NAMALWA (cell line): ENCODE measurements around the gene L2HGDH.
A peak's percentile ranks its signal among the peaks of the same experiment; 100 is the strongest.

Experiments used
- DNase-seq: peaks from one replicate; pipeline ENCODE4 v3.0.0-alpha.2; 2015; ENCODE audit warnings: low spot score

Gene L2HGDH

DNA sequence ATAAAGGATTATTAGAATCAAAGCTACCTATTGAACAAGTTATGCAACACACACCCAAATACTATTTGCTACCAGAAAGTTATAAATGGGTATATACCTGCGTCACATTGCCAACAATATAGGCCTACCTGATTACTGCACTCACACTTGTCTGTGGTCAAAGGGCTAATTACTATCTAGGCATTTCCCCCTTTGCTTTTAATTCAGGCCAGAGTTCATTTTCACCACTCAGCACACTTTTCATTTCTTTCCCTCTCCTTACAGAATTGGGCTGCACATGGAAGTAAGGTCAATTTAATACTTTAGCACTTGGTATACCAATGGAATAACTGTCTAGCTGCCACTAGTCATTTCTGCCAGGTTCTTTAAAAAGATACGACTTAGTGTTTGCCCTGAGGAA, 82.3 kb downstream of the L2HGDH start:
- peak; percentile 6 for DNase-seq

DNA sequence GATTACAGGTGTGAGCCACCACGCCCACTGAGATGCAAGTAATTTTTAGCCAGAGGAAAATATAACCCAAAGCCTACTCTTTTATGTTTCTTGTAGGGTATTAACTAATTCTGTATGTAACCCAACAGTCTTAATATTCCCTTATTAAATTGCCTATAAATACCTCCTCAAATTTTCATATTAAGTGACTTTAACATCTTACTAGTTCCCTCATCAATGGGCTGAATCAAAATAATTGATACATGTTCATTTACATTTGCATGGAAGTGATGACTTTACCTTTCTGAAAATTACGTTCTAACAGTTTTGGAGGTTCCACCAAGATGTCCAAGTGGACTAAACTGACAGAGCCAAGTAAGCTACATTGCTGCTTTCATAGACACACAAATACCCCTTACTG, 83.7 kb downstream of the L2HGDH start:
- DNase-seq: no peak

- DNase-seq: no peak
Observed at GRCh38 chr14:50225974-50226297, 86.1 kb downstream of the L2HGDH start.

DNA sequence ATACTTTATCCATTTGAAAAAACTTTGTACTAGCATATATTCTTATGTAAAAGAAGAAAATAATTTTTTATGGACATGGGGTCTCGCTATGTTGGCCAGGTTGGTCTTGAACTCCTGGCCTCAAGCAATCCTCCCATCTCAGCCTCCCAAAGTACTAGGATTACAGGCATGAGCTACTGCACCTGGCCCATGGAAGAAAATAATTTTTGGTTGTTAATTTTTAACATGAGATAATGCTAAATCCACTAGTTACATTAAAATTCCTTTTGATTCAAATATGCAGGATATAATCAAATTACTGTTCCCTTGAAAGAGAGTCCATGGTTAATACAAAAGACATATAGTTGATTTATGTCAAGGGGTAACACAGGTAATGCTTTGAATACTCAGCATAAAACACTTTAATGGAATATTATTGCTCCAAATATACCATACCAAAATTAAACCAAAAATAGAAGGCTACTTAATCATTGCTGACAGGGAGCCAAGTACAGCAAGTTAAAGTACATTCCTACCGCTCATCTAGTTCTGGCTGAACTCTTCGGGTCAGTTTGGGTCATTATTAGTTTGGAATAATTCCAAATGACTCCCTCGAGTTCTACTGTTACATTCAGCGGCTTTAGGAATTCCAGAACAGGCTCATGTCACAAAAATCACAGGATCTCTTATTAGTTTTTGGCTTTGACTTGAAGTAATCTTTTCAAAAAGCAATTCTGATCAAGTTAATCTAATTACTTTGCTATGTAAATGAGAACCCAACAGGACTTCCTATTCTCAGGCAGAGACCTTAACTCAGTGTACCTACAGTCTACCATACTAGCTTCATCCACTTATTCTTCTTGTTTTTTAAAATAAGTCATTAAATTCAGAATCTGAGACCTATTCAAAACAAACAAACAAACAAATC, 86.7 kb downstream of the L2HGDH start:
- DNase-seq: no peak

- DNase-seq: no peak
Observed at GRCh38 chr14:50222055-50222613, 89.9 kb downstream of the L2HGDH start.

GRCh38 chr14:50218501-50218900, 93.5 kb downstream of the L2HGDH start:
- DNase-seq: no peak

- DNase-seq: no peak
Observed at GRCh38 chr14:50215416-50215815, 96.6 kb downstream of the L2HGDH start.

DNA sequence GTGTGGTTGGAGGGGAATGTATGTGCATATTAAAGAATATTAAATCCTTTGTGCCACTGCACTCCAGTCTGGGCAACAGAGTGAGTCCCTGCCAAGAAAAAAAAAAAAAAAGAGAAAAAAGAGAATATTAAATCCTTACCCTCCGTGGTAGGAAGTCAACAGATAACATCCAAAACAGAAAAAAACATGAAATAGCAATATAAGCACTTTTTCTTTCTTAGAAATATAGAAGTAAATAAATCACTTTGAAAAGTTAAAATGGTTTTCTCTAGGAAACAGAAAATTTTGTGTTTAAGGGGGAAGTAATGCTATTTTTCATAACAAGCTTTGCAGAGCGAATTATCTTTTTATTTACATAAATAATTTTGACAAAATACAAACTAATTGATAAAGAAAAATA, 98.2 kb downstream of the L2HGDH start:
- DNase-seq: no peak

DNA sequence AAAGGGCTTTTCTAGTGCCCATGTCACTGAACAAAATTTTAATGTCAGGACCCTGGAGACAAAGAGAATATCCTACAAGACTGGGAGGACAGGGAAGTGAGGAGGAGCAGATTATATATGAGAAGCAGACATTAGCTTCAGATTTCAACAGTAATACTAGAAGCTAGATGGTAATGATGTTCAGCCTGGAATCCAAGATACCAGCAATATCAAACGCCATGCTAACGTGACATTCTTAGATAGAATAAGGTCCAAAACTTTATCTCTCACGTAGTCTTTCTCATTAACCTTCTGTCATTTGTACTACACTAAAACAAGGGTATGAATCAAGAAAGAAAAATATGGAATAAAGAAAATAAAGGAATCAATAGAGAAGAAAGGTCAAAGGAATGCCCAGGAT, 99.3 kb downstream of the L2HGDH start:
- no peak for DNase-seq

DNA sequence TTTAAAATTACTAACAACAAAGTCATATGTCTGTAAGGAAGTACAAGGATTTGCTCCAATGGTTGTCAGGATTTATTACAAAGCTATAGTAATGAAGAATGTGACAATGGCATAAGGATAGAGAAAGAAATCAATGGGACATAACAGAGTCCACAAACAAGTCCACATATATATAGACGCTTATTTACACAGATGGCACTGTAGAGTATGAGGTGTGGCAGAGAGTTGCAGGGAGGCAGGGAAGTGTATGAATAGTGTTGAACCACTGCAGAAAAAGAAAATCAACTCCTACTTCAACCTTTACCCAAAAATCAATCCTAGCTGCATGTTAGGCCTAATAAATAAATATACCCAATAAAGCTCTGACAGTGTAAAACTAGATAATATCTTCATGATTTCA, 102.0 kb downstream of the L2HGDH start:
- DNase-seq: no peak

GRCh38 chr14:50198499-50198898, 113.5 kb downstream of the L2HGDH start:
- no peak for DNase-seq

DNA sequence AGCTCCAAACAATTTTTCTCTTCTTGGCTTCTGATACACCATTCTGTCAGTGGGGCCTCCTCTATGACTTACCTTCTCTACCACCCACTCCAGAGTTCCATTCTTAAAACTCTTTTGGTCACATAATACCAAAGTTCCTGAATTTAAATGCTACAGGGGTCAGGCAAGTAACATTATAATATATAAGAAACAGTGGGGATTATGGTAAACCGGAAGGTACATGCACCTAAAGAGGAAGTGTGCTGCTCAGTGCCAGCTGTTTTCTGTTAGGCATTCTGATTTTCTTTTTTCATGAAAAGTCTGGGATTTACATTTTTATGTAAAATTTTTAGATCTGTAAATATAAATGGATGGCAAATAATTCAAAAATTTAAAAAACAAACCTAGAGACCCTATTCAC, 120.5 kb downstream of the L2HGDH start:
- peak; percentile 1 for DNase-seq
